Right kidney (tissue), 1 donor: Measurements from ENCODE around the gene SIRT1.
"Not testable (repeated sequence)": the region's sequence is repeated elsewhere in the genome, so short reads cannot be mapped to it uniquely, and the experiment has no call there.

ENCODE experiments used
- DNase-seq: peaks from one replicate; pipeline ENCODE4 v3.0.0-alpha.2; 2016

The SIRT1 gene

DNA sequence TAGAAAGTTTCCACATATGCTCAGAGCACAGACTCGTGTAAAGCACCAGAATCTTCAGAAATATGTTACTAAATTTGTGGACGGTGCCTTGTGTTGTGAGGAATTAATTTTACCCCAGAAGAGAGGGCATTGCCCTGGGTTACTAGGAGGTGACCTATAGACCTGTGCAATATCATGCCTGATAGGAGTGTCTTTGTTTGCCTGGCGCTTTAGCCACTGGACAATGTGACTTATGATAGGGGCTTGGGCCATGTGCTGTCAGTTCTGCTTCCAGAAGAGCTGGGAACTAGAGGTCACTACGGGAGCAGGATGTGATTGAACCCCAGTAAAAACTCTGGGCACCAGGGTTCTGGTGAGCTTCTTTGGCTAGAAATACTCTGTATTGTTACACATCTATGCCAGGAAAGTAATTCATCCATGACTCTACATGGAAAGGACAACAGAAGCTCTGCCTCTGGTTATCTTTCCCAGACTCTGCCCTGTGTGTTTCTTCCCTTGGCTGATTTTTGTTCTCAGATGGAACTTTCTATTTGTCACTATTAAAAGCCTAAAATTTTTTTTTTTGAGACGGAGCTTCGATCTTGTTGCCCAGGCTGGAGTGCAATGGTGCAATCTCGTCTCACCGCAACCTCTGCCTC, 75.5 kb downstream of the SIRT1 start:
- no peak for DNase-seq

DNA sequence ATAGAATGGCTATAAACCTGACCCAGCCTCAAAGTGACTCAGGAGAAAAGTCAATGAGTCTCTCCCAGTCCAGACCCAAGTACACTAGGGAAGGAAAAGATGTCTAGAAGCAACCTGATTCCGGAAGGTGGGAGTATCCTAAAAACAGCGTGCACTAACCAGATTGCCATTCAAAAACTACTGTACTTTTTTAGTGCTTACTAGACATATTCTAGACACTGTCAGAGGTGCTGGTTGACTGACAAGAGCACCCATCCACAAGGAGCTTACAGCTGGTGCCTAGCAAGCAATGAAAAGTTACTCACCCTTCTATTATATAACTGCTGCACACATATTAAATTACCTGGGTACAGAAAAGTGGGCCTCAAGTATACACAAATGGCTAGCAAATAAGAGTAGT, 81.0 kb downstream of the SIRT1 start:
- DNase-seq = no peak

DNA sequence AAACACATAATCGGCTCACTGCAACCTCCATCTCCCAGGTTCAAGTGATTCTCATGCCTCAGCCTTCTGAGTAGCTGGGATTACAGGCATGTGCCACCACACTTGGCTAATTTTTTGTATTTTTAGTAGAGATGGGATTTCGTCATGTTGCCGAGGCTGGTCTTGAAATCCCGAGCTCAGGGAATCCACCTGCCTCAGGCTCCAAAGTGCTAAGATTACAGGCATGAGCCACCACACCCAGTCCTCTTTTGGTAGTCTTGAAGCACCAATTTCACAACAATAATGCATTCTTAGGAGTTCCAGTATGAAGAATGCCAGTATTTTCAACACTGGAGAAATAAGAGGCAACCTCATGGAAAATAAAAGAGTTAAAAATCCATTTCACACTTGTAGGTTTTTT, 81.6 kb downstream of the SIRT1 start:
- DNase-seq = not testable (repeated sequence)
